RWPE2 (cell line): ENCODE results near the gene ZDHHC16.

Source experiments
- ATAC-seq: fragments of 200-7000 bp; cut with Tn5 transposase; 3 replicates; pipeline ENCODE4 v1.9.1; 2021; ENCODE audit warnings: low read depth
- DNase-seq: peaks from one replicate; pipeline ENCODE4 v3.0.0-alpha.2; 2020; ENCODE audit warnings: low spot score
- H3K27ac ChIP-seq: fragments of 450-650 bp; 2 replicates; pipeline ENCODE4 v1.5.1; 2017; ENCODE audit warnings: mild to moderate bottlenecking; ENCODE audit not compliant: poor library complexity, severe bottlenecking
- H3K27me3 ChIP-seq: fragments of 250-450 bp; sonication (Bioruptor Pico); 2 replicates; pipeline ENCODE4 v1.5.1; 2021; ENCODE audit warnings: mild to moderate bottlenecking, moderate library complexity; ENCODE audit not compliant: insufficient read depth, poor library complexity, severe bottlenecking
- H3K36me3 ChIP-seq: fragments of 250-450 bp; sonication (Bioruptor Pico); 2 replicates; pipeline ENCODE4 v1.5.1; 2020; ENCODE audit warnings: low read depth, mild to moderate bottlenecking, moderate library complexity
- H3K4me1 ChIP-seq: fragments of 250-450 bp; sonication (Bioruptor Pico); 2 replicates; pipeline ENCODE4 v1.5.1; 2021; ENCODE audit warnings: mild to moderate bottlenecking, moderate library complexity; ENCODE audit not compliant: insufficient read depth, poor library complexity, severe bottlenecking
- H3K4me3 ChIP-seq: fragments of 250-450 bp; sonication (Bioruptor Pico); 2 replicates; pipeline ENCODE4 v1.5.1; 2021; ENCODE audit warnings: mild to moderate bottlenecking, moderate library complexity; ENCODE audit not compliant: severe bottlenecking
- H3K9me3 ChIP-seq: fragments of 250-450 bp; sonication (Bioruptor Pico); 2 replicates; pipeline ENCODE4 v1.5.1; 2021; ENCODE audit warnings: mild to moderate bottlenecking, moderate library complexity; ENCODE audit not compliant: severe bottlenecking
- TF ChIP-seq, protein P1 (sequence below): fragments of 450-650 bp; IDR thresholded peaks from one replicate; pipeline ENCODE4 v1.5.1; 2017; ENCODE audit warnings: mild to moderate bottlenecking, moderate library complexity; ENCODE audit not compliant: poor library complexity, severe bottlenecking

Gene ZDHHC16

DNA sequence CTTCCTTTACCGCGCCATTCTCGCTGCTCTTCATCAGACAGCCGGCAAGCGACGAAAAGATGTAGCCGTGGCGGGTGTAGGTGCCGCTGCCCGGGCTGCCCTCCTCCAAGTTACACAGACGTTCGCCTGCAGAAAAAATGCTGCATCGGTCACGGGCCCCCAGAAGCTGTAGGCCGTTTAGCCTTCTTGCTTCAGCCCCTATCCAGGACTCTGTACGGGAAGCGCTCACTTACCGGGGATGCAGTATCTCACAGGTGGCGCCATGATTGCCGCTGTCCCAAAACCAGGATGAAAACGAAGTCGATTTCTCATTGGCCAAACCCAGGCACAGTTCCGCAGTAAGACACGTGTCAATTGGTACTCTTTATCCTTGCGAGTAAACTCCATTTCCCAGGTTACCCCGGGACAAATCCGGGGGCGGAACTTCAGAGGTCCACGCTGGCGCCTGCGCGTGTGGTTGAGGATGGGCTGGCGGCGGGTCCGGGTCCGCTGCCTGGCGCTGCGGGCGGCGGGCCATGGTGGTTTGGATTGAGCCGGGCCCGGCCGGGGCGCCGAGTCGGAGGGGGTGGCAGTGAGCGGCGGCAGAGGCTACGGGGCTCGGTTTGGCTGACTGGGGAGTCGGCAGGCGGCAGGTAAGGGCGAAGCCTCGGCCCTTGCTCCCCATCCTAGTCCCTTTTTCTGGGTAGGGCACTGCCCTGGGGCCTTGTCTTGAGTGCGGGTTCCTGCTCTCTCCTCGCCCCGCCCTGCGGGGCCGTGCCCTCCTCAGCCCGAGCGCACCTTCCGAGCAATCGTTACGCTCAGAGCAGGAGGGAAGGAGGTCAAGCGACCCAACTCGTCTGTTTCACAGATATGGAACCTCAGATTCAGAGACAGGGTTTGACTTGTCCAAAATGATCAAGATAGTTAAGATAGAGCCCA lies at the start of gene ZDHHC16, which contains the start of gene EXOSC1:
TSS of gene ZDHHC16 (plus strand) at position 454 of the 918 bp plus-strand sequence. CDS start 5,501 bp downstream, outside the sequence.
TSS of gene EXOSC1 (minus strand) at position 285 of the 918 bp plus-strand sequence. CDS start at position 264, 21 bp downstream.
- Histone ChIP-seq H3K27me3 (no peaks in the 10 kb centered on the region), H3K9me3 (no peaks in the 10 kb centered on the region), H3K27ac (peak within 1 kb of the TSS; percentile 32), H3K4me3 (peak within 1 kb of the TSS; percentile 59), H3K36me3 (peaks cover 30% of the 10 kb centered on the region), H3K4me1 (peaks cover 8% of the 10 kb centered on the region)
- ATAC-seq (peak; percentile 97), DNase-seq (peak; percentile 89)
- TF ChIP-seq, protein P1, sequence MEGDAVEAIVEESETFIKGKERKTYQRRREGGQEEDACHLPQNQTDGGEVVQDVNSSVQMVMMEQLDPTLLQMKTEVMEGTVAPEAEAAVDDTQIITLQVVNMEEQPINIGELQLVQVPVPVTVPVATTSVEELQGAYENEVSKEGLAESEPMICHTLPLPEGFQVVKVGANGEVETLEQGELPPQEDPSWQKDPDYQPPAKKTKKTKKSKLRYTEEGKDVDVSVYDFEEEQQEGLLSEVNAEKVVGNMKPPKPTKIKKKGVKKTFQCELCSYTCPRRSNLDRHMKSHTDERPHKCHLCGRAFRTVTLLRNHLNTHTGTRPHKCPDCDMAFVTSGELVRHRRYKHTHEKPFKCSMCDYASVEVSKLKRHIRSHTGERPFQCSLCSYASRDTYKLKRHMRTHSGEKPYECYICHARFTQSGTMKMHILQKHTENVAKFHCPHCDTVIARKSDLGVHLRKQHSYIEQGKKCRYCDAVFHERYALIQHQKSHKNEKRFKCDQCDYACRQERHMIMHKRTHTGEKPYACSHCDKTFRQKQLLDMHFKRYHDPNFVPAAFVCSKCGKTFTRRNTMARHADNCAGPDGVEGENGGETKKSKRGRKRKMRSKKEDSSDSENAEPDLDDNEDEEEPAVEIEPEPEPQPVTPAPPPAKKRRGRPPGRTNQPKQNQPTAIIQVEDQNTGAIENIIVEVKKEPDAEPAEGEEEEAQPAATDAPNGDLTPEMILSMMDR, result no peak

DNA sequence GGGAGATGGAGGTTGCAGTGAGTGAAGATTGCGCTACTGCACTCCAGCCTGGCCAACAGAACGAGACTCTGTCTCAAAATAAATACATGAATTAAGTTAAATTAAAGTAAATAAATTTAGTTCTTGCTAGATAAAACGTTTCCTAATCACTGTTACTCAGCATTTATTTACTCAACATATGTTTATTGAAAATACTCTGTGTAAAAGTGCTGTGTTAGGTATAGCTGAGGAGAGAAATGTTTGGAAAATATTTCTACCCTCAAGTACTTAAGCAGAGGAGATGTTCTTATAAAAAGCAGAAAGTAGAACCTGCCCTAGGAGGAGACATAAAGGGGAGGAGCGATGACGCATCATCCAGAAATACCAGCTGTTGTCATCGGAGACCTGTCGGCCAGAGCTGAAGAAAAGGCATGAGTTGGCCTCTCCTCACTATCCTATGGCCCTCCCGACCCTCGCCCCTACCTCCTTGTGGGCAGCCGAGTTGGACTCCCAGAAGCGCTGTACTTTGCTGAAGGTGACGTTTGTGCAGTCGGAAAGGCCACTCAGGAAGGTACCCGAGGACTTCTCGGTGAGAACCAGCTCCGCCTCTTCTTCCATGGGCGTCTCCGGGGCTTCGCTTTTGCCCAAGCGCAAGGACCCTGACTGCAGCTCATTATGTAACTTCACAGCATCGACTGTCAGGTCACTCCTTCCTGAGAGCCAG lies 46.0 kb upstream of the ZDHHC16 start:
- Histone ChIP-seq H3K4me1 (peaks cover 8% of the 10 kb centered on the region), H3K27me3 (no peaks in the 10 kb centered on the region), H3K27ac (peak overlapping the region; percentile 53), H3K4me3 (peak overlapping the region; percentile 57), H3K36me3 (peaks cover 40% of the 10 kb centered on the region), H3K9me3 (no peaks in the 10 kb centered on the region)
- DNase-seq (no peak), ATAC-seq (peak; percentile 80)
- TF ChIP-seq, protein P1, result no peak

- Histone ChIP-seq H3K36me3 (peaks cover 33% of the 10 kb centered on the region), H3K4me3 (peak within 1 kb of the TSS; percentile 57), H3K27ac (peak within 1 kb of the TSS; percentile 53), H3K4me1 (peaks cover 8% of the 10 kb centered on the region), H3K9me3 (no peaks in the 10 kb centered on the region), H3K27me3 (no peaks in the 10 kb centered on the region)
- peak; percentile 88 for DNase-seq
- TF ChIP-seq, protein P1, result no peak
- ATAC-seq, result peak; percentile 90
Measured at GRCh38 chr10:97400665-97401454, 45.1 kb upstream of the ZDHHC16 start, which contains the start of gene RRP12. RRP12 (minus strand) TSS chr10:97401340; CDS start chr10:97401231, 109 bp downstream.

- Histone ChIP-seq H3K9me3 (no peaks in the 10 kb centered on the region), H3K27me3 (no peaks in the 10 kb centered on the region), H3K4me3 (peak overlapping the region; percentile 57), H3K36me3 (peaks cover 29% of the 10 kb centered on the region), H3K4me1 (peaks cover 12% of the 10 kb centered on the region), H3K27ac (peak overlapping the region; percentile 53)
- DNase-seq (no peak), ATAC-seq (no peak)
- TF ChIP-seq, protein P1, result no peak
Measured at GRCh38 chr10:97401455-97401919, 44.5 kb upstream of the ZDHHC16 start.
